Limb (tissue), 2 donors: Measurements from ENCODE around the gene NPC2.
"Not testable (repeated sequence)": the region's sequence is repeated elsewhere in the genome, so short reads cannot be mapped to it uniquely, and the experiment has no call there.

Experiments used
- DNase-seq, 2 donors: peaks; one replicate each; pipeline ENCODE4 v3.0.0-alpha.2; 2016; ENCODE audit errors: extremely low spot score in 2 of 2

NPC2 gene

GRCh38 chr14:74492776-74493342 lies at the start of gene NPC2:
Gene NPC2, minus strand, starts transcription at chr14:74493305. Its CDS starts 31 bp downstream, at chr14:74493274.
- DNase-seq: peak in 1 of 2 donors; percentile 3

GRCh38 chr14:74542056-74542685 lies 49.1 kb upstream of the NPC2 start:
- DNase-seq: no peak

- no peak for DNase-seq
Measured at GRCh38 chr14:74541225-74541624, 48.1 kb upstream of the NPC2 start.

DNA sequence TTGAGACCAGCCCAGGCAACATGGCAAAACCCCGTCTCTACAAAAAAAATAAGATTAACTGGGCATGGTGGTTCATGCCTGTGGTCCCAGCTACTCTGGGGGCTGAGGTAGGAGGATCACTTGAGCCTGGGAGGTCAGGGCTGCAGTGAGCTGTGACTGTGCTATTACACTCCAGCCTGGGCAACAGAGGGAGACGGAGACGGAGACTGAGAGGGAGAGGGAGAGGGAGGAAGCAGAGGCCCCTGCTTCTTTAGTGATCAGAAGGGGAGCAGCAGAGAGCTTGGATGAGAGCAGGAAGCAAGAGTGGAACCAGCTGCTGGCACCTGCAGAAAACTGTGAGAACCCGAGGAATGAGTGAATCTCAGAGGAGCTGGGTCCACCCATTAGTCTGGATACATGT lies 46.4 kb upstream of the NPC2 start:
- DNase-seq: no peak

GRCh38 chr14:74538411-74539391 lies 45.6 kb upstream of the NPC2 start:
- no peak for DNase-seq

GRCh38 chr14:74536336-74536735 lies 43.2 kb upstream of the NPC2 start:
- not testable (repeated sequence) for DNase-seq

GRCh38 chr14:74535756-74536325 lies 42.7 kb upstream of the NPC2 start:
- DNase-seq: no peak

DNA sequence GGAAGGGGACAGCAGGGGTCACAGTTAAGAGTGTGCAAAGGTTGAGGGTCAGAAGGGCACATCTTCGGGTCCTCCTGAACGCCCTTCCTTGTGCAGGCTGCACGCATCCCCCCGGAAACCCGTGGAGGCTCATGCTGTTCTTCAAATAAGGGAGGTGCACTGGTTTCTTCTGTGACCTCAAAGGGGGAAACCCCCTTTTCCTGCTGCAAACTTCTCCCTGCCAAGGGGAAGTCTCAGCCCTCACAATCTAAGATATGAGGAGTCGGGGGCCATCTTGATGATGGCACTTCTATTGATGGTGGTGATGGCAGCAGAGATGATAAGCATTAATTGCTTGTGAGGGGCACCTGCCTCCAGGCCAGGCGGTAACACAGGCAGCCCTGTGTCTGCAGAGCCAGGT lies 40.5 kb upstream of the NPC2 start:
- DNase-seq: no peak

- no peak for DNase-seq
Measured at GRCh38 chr14:74532246-74532645, 39.1 kb upstream of the NPC2 start.

- DNase-seq: no peak
Measured at GRCh38 chr14:74531467-74531866, 38.4 kb upstream of the NPC2 start.

DNA sequence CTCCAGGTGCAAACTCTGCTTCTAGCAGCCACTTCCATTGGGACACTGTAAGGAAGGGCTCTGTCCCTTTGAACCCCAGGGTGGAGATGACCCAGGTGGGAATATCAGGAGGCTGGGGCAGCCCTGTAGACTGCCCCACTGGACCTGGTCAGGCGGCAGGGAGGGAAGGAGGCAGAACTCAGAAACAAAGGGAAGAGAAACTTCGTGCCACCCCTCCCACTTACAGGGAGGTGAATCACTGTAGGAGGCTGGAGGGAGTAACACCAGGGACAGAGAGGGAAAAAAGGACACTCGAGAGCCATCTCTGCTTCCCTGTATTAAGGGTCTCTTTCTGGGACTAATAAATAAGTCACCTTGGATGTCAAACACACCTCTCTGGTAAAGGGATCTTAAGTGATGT lies 37.9 kb upstream of the NPC2 start:
- no peak for DNase-seq

DNA sequence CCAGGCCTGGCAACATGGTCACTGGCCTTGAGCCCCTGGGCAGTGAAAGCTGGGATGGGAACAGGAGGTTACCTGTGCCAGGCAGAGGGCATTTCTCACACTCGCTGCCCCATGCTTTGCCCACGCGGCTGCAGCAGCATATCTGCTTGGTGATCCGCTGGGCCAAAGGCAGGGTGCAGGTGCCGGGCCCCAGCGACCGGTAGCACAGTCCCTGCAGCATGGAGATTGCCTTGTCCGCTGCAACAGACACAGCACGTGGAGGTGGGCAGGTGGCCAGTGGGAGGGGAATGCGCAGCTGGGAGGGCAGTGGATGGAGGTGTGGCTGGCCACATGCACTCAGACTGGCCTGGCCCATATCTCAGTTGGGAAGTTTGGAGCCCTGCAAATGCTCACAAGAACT lies 35.8 kb upstream of the NPC2 start:
- no peak for DNase-seq

- no peak for DNase-seq
Measured at GRCh38 chr14:74528406-74528805, 35.3 kb upstream of the NPC2 start.

DNA sequence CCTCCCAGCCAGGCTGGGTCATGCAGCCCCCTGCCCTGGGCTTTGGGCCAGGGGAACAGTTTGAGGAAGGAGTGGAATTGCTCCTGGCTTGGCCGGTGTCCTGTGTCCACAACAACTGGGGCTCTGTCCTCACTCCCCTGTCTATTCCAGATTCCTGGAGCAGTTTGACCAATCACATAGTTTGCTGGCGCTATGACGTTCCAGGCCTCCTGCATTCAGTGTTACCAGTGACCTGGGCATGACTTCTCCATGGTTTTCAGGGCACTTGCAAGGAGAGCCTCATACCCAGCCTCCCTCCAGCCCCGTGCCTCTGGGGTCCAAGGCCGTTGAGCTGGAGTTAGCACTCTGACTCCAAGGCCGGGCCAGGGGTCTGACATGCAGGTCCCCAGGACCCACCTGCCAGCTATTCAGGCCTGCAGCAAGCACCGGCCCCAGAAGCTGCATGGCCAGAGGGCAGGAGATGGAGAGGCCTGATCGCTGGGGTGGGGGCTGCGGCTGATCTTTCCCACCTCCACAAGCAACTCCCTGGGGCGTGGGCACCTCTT lies 34.7 kb upstream of the NPC2 start:
- DNase-seq: no peak

DNA sequence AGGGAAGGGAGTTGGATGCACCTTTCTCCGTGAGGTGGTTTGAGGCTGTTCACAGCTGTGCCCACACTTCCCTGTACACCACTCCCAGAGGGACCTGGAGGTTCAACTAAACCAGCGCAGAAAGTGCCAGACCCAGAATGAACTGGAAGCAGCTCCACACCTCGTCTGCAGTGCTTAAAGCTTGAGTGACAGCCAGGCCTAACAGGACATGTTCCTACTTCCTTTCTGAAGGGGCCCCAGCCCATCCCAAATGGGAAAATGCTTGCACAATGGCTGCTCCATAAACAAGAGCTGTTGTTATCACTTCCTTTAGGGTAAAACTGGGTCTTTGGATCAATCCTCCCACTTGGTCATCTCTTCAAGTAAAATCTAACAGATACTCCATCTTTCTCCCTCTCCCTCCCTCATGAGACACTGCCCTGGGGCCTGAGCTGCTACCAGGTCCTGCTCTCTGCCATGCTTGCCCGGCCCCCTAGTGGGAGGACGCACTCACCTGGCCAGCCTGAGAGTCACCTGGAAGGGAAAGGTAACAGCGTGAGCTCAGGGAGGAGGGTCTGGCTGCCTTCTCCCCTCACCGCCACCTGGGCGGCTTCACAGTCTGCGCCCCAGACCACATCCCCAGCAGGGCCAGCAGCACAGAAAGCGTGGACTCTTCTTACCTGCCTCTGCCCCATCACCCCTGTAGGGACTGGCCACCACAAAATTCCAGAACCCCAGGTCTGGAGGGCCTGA lies 33.9 kb upstream of the NPC2 start:
- DNase-seq: no peak

- DNase-seq: no peak
Measured at GRCh38 chr14:74525361-74525851, 32.3 kb upstream of the NPC2 start.

GRCh38 chr14:74524812-74525135 lies 31.7 kb upstream of the NPC2 start:
- no peak for DNase-seq

GRCh38 chr14:74524076-74524811 lies 31.1 kb upstream of the NPC2 start:
- no peak for DNase-seq

DNA sequence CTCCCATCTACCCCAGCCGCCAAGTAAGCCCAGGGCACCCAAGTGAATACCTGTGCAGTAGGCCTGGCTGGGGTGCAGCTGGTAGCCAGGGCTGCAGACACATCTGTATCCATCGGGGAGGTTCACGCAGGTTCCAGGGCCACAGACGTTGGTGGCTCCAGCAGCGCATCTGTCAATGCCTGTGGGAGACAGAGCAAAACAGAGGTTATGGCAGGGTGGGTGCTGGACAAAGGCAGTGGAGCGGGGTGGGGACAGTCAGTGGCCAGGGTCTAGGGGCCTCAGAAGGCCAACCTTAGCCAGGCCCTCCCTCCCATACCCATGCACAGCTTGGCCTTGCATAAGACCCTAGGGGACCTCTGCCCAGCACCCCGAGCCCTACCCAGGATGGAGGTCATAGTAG lies 29.6 kb upstream of the NPC2 start:
- no peak for DNase-seq

DNA sequence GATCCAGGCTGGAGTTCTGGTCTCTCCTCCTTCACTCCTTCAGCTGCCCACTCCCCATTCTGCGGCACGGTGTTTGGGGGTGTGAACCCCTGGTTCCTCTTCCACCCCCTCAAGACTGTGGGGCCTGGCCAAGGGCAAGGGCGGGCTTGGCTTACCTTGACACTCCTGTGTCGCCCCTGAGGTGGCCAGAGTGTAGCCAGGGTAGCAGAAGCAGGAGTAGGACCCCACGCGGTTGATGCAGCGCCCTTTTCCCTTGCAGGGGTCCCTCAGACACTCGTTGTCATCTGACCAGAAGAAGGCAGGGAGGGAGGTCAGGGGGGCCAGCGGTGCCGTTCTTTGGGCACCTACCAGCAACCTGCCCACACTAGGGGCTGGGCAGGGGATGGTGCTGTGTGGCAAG lies 28.7 kb upstream of the NPC2 start:
- no peak for DNase-seq
